ENCODE measurements around the gene AGBL4. TPM values are rescaled to one million over a fixed set of nuclear protein-coding genes. Genes with fewer than 3 reads are reported as not detected.

Gene AGBL4
- total RNA-seq, 1 experiment from 2014 or later = 0.33 TPM

DNA sequence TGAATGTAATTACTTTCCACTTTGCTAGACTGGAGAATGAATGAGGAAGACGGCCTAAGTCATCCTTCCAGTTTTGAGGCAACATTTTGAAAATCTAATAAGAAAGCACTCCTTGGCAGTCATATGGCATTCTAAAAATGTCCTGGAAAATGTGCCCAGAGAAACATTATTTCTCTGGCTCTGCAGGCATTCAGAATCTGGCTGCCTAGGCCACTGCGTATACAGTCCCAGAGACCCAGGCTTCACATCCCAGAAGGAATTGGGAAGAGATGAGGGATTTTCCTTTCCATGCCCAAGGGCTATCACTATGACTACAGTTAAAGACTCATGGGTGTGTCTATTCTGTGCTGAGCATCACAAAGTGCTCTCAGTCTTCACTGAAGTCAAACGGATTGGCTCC lies 1339.9 kb downstream of the AGBL4 start:
- Histone ChIP-seq H3K4me3 (ENCODE audit: low read length) (no peak overlapping the region), H3K9me3 (ENCODE audit: low read length) (no peaks in the 10 kb centered on the region), H3K27ac (ENCODE audit: low read length) (no peak overlapping the region), H3K4me2 (ENCODE audit: low read length) (no peak overlapping the region), H3K79me2 (ENCODE audit: low read length) (no peaks in the 10 kb centered on the region), H3K27me3 (ENCODE audit: low read length) (peaks cover 6% of the 10 kb centered on the region), H3K9me2 (replicated peaks; ENCODE audit: low read length) (no peaks in the 10 kb centered on the region), H2AFZ (ENCODE audit: low read length) (no peak overlapping the region), H3K9ac (ENCODE audit: low read length) (no peak overlapping the region), H3K4me1 (ENCODE audit: insufficient read depth, low read length) (no peaks in the 10 kb centered on the region), H4K20me1 (ENCODE audit: low read length) (no peaks in the 10 kb centered on the region), H3F3A (ENCODE audit: low read length, unreplicated experiment) (no peaks in the 10 kb centered on the region), H3K36me3 (ENCODE audit: low read depth, low read length) (no peaks in the 10 kb centered on the region)
- POLR2A ChIA-PET (ENCODE audit: unreplicated experiment) = no interaction called here
- no peak for DNase-seq
- no peak for ATAC-seq
- BruUV-seq (replicated peaks) = no TSS peak
- intact Hi-C loops (cut with micrococcal nuclease) = no loop called here
- CTCF ChIA-PET = no interaction called here
- TF ChIP-seq EZH2phosphoT487 (IDR thresholded peaks at IDR 0.05; ENCODE audit: borderline replicate concordance, low read length) (no peak), EZH2 (IDR thresholded peaks at IDR 0.05; ENCODE audit: low read length, unreplicated experiment) (no peak)
- TF ChIP-seq, protein P1, sequence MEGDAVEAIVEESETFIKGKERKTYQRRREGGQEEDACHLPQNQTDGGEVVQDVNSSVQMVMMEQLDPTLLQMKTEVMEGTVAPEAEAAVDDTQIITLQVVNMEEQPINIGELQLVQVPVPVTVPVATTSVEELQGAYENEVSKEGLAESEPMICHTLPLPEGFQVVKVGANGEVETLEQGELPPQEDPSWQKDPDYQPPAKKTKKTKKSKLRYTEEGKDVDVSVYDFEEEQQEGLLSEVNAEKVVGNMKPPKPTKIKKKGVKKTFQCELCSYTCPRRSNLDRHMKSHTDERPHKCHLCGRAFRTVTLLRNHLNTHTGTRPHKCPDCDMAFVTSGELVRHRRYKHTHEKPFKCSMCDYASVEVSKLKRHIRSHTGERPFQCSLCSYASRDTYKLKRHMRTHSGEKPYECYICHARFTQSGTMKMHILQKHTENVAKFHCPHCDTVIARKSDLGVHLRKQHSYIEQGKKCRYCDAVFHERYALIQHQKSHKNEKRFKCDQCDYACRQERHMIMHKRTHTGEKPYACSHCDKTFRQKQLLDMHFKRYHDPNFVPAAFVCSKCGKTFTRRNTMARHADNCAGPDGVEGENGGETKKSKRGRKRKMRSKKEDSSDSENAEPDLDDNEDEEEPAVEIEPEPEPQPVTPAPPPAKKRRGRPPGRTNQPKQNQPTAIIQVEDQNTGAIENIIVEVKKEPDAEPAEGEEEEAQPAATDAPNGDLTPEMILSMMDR (conservative IDR thresholded peaks at IDR 0.05; ENCODE audit: low read depth, low read length) = no peak

DNA sequence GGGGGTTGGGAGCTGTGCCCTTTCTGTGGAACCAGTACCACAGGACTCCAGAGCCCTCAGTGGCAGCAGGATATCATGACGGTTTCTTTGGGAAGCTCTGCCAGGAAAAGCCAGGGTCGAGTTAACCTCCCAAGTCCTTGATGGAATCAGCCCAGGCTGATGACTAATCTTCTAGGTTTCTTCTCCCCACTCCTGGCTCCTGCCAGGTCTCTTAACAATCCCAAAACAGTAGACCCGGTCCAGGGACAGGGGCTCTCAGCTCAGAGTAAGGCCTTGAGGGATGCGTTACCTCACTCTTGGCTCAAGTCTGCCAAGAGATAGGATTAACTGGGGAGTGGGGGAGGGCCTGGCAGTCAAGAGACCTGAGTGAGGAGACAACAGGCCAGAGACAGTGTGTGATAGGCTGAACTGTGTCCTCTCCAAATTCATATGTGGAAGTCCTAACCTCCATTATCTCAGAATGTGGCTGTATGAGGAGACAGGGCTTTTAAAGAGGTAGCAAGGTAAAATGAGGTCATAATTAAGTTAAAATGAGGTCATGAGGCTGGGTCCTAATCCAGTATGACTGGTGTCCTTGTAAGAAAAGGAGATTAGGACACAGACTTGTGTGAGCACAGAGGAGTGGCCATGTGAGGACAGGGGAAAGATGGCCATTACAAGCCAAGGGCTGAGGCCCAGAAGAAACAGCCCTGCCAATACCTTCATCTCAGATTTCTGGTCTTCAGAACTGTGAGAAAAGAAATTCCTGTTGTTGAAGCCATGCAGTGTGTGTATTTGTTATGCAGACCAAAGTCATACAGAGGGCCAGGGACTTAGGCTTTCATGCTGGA lies 1342.1 kb downstream of the AGBL4 start:
- no TSS peak for BruUV-seq (replicated peaks)
- TF ChIP-seq EZH2 (IDR thresholded peaks at IDR 0.05; ENCODE audit: low read length, unreplicated experiment) = no peak
- TF ChIP-seq, protein P1 (conservative IDR thresholded peaks at IDR 0.05; ENCODE audit: low read depth, low read length) = no peak
- TF ChIP-seq EZH2phosphoT487 (IDR thresholded peaks at IDR 0.05; ENCODE audit: borderline replicate concordance, low read length) = no peak
- H2AFZ ChIP-seq (ENCODE audit: low read length) = no peak overlapping the region
- H3K9ac ChIP-seq (ENCODE audit: low read length) = no peak overlapping the region
- peak; percentile 12 for DNase-seq
- intact Hi-C loops (cut with micrococcal nuclease) = loop anchor here (2.0 kb wide), 1 partner anchor 129 kb away; no protein-coding TSS in a partner anchor
- no peak for ATAC-seq
- no peak overlapping the region for H3K4me2 ChIP-seq (ENCODE audit: low read length)
- H3K27ac ChIP-seq (ENCODE audit: low read length) = no peak overlapping the region
- no peaks in the 10 kb centered on the region for H3K9me3 ChIP-seq (ENCODE audit: low read length)
- H3F3A ChIP-seq (ENCODE audit: low read length, unreplicated experiment) = no peaks in the 10 kb centered on the region
- H3K4me3 ChIP-seq (ENCODE audit: low read length) = no peak overlapping the region
- ChIA-PET CTCF (no interaction called here), POLR2A (ENCODE audit: unreplicated experiment) (interaction anchor here (0.6 kb wide), 1 partner anchor 97 kb away, joined by 3 read pairs; no protein-coding TSS in a partner anchor)
- no peaks in the 10 kb centered on the region for H3K9me2 ChIP-seq (replicated peaks; ENCODE audit: low read length)
- no peaks in the 10 kb centered on the region for H3K79me2 ChIP-seq (ENCODE audit: low read length)
- no peaks in the 10 kb centered on the region for H4K20me1 ChIP-seq (ENCODE audit: low read length)
- H3K4me1 ChIP-seq (ENCODE audit: insufficient read depth, low read length) = no peaks in the 10 kb centered on the region
- no peaks in the 10 kb centered on the region for H3K36me3 ChIP-seq (ENCODE audit: low read depth, low read length)
- H3K27me3 ChIP-seq (ENCODE audit: low read length) = peaks cover 6% of the 10 kb centered on the region
